Suprapubic skin (tissue), 4 donors: ENCODE results near the gene RPS21. TPM values are rescaled to one million over a fixed set of nuclear protein-coding genes. Genes with fewer than 3 reads are reported as not detected.
A peak's percentile ranks its signal among the peaks of the same experiment; 100 is the strongest.

ENCODE experiments used
- DNase-seq, 2 donors: peaks; one replicate each; pipeline ENCODE4 v3.0.0-alpha.2; 2019; ENCODE audit warnings: low spot score in 2 of 2
- H3K27ac ChIP-seq: fragments of 200-600 bp; sonication (generic); one replicate; pipeline ENCODE4 v1.5.1; 2019
- H3K27me3 ChIP-seq: fragments of 200-600 bp; sonication (generic); one replicate; pipeline ENCODE4 v1.5.1; 2019
- H3K36me3 ChIP-seq: fragments of 200-600 bp; sonication (generic); one replicate; pipeline ENCODE4 v1.5.1; 2019
- H3K4me1 ChIP-seq: fragments of 200-600 bp; sonication (generic); one replicate; pipeline ENCODE4 v1.5.1; 2019
- H3K4me3 ChIP-seq: fragments of 200-600 bp; sonication (generic); one replicate; pipeline ENCODE4 v1.5.1; 2019; ENCODE audit warnings: mild to moderate bottlenecking
- H3K9me3 ChIP-seq: fragments of 200-600 bp; sonication (generic); one replicate; pipeline ENCODE4 v1.5.1; 2019
- EP300 ChIP-seq: sonication (generic); formaldehyde crosslinking; IDR thresholded peaks from one replicate; pipeline ENCODE4 v1.6.1; 2017; ENCODE audit warnings: antibody characterized with exemption
- POLR2A ChIP-seq, 2 donors: fragments of 450-650 bp; IDR thresholded peaks; one replicate each; pipeline ENCODE4 v1.6.1; 2017; ENCODE audit warnings: antibody characterized with exemption in 2 of 2, mild to moderate bottlenecking in 2 of 2, moderate library complexity in 2 of 2
- POLR2AphosphoS5 ChIP-seq, 3 donors: sonication (generic); formaldehyde crosslinking; IDR thresholded peaks; one replicate each; pipeline ENCODE4 v1.6.1; 2017; ENCODE audit warnings: antibody characterized with exemption in 3 of 3
- WGBS: methylation state at CpG from one replicate; pipeline ENCODE4 v1.1.5; 2018; 5-methylcytosine and 5-hydroxymethylcytosine counted together
- total RNA-seq, 4 donors: library from RNA; depleted of rRNA; stranded (reverse); fragments of >200 nt; gene quantifications; one replicate each; pipeline ENCODE4 v1.1.0, GENCODE V29; 2016
- TF ChIP-seq, protein P1 (sequence below), 2 donors: fragments of 200-600 bp in 1 of 2; fragments of 450-650 bp in 1 of 2; sonication (generic) in 1 of 2; IDR thresholded peaks; one replicate each; pipeline ENCODE4 v1.5.1; 2016 to 2019; ENCODE audit warnings: antibody characterized with exemption in 2 of 2, mild to moderate bottlenecking in 1 of 2, moderate library complexity in 1 of 2

The RPS21 gene
- total RNA-seq, 4 donors from 2014 or later = 1,604 to 3,217 (median 2,363) TPM

DNA sequence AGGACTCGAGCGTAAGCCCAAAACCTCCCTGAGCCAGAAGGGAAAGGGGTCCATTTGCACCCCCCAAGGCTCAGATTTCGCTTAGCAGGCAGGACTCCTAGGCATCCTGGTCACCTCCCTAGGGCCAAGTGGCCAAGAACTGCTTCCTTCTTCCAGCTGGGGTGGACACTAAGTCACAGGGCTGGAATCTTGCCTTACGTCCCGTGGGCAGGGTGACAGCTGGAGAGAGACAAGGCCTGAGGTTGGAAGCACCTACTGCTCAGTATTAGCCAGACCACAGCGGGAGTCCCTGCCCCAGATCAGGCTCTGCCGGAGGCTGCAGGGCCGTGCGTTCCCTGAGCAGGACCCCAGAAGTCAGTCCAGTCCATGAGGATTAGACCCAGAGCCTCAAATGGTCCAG lies 39.5 kb upstream of the RPS21 start:
- H3K27ac ChIP-seq = no peak overlapping the region
- H3K36me3 ChIP-seq = peaks cover 44% of the 10 kb centered on the region
- TF ChIP-seq POLR2AphosphoS5 (IDR thresholded peaks at IDR 0.05) (no peak), POLR2A (IDR thresholded peaks at IDR 0.05) (no peak), EP300 (no peak)
- TF ChIP-seq, protein P1, sequence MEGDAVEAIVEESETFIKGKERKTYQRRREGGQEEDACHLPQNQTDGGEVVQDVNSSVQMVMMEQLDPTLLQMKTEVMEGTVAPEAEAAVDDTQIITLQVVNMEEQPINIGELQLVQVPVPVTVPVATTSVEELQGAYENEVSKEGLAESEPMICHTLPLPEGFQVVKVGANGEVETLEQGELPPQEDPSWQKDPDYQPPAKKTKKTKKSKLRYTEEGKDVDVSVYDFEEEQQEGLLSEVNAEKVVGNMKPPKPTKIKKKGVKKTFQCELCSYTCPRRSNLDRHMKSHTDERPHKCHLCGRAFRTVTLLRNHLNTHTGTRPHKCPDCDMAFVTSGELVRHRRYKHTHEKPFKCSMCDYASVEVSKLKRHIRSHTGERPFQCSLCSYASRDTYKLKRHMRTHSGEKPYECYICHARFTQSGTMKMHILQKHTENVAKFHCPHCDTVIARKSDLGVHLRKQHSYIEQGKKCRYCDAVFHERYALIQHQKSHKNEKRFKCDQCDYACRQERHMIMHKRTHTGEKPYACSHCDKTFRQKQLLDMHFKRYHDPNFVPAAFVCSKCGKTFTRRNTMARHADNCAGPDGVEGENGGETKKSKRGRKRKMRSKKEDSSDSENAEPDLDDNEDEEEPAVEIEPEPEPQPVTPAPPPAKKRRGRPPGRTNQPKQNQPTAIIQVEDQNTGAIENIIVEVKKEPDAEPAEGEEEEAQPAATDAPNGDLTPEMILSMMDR (IDR thresholded peaks at IDR 0.05) = no peak
- DNase-seq = no peak
- H3K4me1 ChIP-seq = peaks cover 28% of the 10 kb centered on the region
- no peaks in the 10 kb centered on the region for H3K27me3 ChIP-seq
- 100% methylated on average over 1 of the region's 9 CpGs for WGBS
- H3K9me3 ChIP-seq = no peaks in the 10 kb centered on the region
- H3K4me3 ChIP-seq = no peak overlapping the region

DNA sequence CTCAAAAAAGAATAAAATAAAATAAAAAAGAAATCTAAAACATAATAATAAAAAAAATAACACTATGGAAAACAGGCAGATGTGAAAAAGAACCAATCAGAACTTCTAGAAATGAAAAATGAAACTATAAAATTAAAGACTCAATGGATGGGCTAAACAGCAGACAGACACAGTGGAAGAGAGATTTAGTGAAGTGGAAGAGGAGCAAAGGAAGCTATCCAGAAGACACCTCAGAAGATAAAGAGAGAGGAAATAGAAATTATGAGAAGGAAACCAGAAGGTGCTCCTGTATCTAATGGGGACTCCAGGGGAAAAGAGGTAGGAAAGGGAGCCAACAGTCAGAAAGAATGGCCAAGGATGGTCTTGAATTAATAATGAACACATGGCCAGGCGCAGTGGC lies 38.3 kb upstream of the RPS21 start:
- no peaks in the 10 kb centered on the region for H3K9me3 ChIP-seq
- TF ChIP-seq, protein P1 (IDR thresholded peaks at IDR 0.05) = no peak
- TF ChIP-seq EP300 (no peak), POLR2A (IDR thresholded peaks at IDR 0.05) (no peak), POLR2AphosphoS5 (IDR thresholded peaks at IDR 0.05) (no peak)
- peaks cover 39% of the 10 kb centered on the region for H3K4me1 ChIP-seq
- WGBS = 94% methylated on average over 1 of the region's 1 CpG
- DNase-seq = no peak
- H3K36me3 ChIP-seq = peaks cover 44% of the 10 kb centered on the region
- no peak overlapping the region for H3K27ac ChIP-seq
- H3K27me3 ChIP-seq = no peaks in the 10 kb centered on the region
- H3K4me3 ChIP-seq = no peak overlapping the region

DNA sequence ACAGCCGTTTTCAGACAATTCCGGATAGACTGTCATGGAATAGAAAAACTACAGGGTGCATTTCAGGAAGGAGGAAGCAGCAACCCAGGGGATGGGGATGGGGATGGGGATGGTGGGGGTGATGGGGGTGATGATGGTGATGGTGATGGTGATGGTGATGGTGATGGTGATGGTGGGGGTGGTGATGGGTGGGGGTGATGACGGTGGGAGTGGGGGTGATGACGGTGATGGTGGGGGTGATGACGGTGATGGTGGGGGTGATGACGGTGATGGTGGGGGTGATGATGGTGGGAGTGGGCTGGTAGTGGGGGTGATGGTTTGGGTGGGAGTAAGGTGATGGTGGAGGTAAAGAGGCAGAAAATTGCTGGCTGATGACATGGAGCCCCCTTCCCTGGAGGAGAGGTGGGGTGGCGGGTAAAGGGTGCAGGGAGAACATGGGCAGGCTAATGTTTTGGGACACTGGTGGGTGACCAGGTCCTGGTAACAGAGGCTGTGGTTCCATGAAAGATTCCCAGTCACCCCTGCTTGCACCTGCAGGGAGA lies 37.3 kb upstream of the RPS21 start:
- no peak for TF ChIP-seq EP300
- H3K27me3 ChIP-seq = no peaks in the 10 kb centered on the region
- H3K9me3 ChIP-seq = no peaks in the 10 kb centered on the region
- peaks cover 42% of the 10 kb centered on the region for H3K36me3 ChIP-seq
- DNase-seq = no peak
- H3K4me1 ChIP-seq = peaks cover 49% of the 10 kb centered on the region
- H3K27ac ChIP-seq = peak overlapping the region; percentile 86
- WGBS = 57% methylated on average over 6 of the region's 7 CpGs
- H3K4me3 ChIP-seq = no peak overlapping the region

DNA sequence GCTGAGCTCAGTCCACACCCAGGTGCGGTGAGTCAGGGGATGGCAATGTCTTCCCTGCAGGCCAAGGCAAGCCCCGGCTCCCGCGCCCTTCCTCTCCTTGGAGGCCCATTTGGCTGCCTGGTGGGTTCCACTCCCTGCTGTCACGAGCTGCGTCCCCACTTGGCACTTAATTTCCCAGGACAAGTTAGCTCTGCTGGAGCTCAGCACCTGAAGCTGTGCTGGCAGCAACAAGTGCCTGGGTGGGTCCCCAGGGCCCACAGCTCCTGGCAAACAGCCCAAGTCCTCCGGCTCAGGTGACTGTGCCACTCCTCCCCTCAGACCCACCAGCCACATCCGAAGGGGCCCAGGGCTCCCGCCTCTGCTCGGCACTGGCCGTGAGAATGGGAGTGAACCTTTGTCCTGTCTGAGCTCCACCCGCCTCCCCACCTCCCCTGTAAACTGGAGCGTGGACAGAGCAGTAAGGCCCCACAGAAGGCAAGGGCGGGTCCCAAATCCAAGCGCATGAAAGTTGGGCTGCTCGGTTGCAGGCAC lies 36.7 kb upstream of the RPS21 start:
- no peak for TF ChIP-seq POLR2A (IDR thresholded peaks at IDR 0.05)
- TF ChIP-seq POLR2AphosphoS5 (IDR thresholded peaks at IDR 0.05) = peak in 1 of 3 donors; percentile 40
- TF ChIP-seq, protein P1 (IDR thresholded peaks at IDR 0.05) = no peak
- no peak for TF ChIP-seq EP300
- Histone ChIP-seq H3K4me3 (no peak overlapping the region), H3K27me3 (no peaks in the 10 kb centered on the region), H3K36me3 (peaks cover 37% of the 10 kb centered on the region), H3K9me3 (no peaks in the 10 kb centered on the region), H3K27ac (peak overlapping the region; percentile 86), H3K4me1 (peaks cover 55% of the 10 kb centered on the region)
- DNase-seq = no peak
- no CpG with 5 or more reads among the region's 16 CpGs for WGBS

DNA sequence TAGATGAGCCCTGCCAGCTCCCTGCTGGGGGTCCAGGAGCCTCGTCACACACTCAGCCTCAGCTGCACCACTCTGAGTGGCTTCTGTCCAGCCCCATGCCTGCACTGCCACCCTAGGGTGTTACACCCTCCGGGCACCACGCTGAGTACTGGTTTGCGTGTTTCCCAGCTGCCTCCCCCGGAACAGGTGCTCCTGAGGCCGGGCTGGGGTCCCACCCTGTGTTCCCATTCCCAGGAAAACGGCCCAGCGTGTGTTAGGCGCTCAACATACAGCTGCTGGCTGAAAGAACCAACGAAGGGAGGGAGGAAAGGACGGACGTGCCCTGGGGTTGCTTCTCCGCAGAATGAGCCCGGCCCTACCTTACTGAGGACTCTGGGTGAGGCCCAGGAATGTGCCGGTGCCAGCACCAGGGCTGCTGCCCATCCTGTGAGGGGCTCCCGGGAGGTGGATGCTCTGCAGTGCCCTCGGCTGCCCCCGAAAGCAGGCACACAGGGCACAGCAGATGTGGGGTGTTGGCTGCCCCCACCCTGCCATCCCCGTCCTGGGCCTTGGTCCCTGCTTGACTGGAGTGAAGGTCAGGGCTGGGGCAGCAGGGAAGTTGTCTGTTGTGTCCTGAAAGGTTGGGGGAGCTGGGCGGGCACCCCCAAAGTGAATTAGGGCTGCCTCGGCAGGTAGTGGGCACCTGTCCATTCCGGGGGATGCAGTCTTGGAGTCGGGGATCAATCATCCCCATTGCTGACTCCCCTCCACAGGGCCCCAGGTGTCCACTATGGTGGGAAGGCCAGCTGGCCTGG lies 36.1 kb upstream of the RPS21 start:
- Histone ChIP-seq H3K4me1 (peaks cover 61% of the 10 kb centered on the region), H3K27ac (peak overlapping the region; percentile 86), H3K36me3 (peaks cover 31% of the 10 kb centered on the region), H3K9me3 (no peaks in the 10 kb centered on the region), H3K4me3 (no peak overlapping the region), H3K27me3 (no peaks in the 10 kb centered on the region)
- 42% methylated on average over 7 of the region's 23 CpGs for WGBS
- no peak for DNase-seq
- no peak for TF ChIP-seq POLR2AphosphoS5 (IDR thresholded peaks at IDR 0.05)
- TF ChIP-seq, protein P1 (IDR thresholded peaks at IDR 0.05) = no peak
- no peak for TF ChIP-seq EP300
- no peak for TF ChIP-seq POLR2A (IDR thresholded peaks at IDR 0.05)
